ENCODE data around the gene CYS1.

DNA sequence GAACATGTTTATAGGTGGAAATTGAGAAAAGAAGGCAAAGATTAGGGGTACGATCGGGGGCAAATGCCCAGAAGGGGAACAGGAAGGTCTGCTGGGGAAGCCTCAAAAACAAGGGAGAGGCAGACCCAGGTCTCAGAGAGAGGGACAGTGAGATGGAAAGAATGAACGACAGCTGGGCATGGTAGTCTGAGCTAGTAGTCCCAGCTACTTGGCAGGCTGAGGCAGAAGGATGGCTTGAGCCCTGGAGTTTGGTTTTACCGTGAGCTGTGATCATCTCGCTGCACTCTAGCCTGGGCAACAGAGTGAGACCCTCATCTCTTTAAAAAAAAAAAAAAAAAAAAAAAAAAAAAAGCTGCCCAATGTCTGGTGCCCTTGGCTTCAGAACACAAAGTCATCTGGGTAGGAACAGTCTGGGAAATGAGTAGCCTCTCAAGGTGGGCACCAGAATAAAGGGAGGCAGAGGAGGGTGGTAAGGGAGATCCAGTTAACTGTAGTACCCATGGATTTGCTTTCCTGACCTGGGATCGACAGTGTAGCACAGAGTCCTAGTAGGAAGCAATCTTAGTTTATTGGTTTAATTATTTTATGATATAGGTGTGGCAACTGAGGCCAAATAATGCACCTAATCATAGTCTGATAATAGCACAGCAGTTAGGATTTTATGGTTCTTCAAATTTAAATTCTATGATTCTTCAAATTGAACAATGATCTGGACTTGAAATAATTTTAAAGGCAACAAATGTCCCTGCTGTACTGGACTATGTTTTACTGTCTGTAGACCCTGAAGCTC, 45.8 kb upstream of the CYS1 start:
- TF ChIP-seq, protein P1, sequence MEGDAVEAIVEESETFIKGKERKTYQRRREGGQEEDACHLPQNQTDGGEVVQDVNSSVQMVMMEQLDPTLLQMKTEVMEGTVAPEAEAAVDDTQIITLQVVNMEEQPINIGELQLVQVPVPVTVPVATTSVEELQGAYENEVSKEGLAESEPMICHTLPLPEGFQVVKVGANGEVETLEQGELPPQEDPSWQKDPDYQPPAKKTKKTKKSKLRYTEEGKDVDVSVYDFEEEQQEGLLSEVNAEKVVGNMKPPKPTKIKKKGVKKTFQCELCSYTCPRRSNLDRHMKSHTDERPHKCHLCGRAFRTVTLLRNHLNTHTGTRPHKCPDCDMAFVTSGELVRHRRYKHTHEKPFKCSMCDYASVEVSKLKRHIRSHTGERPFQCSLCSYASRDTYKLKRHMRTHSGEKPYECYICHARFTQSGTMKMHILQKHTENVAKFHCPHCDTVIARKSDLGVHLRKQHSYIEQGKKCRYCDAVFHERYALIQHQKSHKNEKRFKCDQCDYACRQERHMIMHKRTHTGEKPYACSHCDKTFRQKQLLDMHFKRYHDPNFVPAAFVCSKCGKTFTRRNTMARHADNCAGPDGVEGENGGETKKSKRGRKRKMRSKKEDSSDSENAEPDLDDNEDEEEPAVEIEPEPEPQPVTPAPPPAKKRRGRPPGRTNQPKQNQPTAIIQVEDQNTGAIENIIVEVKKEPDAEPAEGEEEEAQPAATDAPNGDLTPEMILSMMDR (IDR thresholded peaks at IDR 0.05; ENCODE audit: extremely low read depth in 1 of 2, insufficient read depth in 1 of 2, low read depth in 1 of 2, low read length in 2 of 2), result no peak
- no peak for TF ChIP-seq JUN (IDR thresholded peaks at IDR 0.05; ENCODE audit: borderline replicate concordance, insufficient read depth, insufficient read length, low read depth)

Measured in endothelial cell of umbilical vein (primary cell).